Fibroblast of skin of back (primary cell): Measurements from ENCODE around the gene SMARCAL1.
"Not testable (repeated sequence)": the region's sequence is repeated elsewhere in the genome, so short reads cannot be mapped to it uniquely, and the experiment has no call there.

Experiments used
- DNase-seq: peaks from one replicate; pipeline ENCODE4 v3.0.0-alpha.2; 2013

Gene SMARCAL1

DNA sequence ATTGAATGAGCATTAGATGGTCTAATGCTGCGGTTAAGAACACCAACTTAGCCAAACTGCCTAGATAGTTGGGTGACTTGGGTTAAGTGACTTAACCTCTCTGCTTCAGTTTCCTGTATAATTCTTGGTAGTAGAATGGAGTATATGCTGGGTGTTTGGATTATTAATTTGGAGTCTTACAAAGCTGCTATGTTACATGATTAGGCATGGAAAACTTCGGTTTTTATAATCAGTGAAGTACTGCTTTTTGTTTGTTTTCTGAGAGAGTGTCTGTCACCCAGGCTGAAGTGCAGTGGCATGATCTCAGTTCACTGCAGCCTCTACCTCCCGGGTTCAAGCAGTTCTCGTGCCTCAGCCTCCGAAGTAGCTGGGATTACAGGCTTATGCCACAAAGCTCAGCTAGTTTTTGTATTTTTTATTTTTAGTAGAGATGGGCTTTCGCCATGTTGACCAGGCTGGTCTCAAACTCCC, 90.9 kb downstream of the SMARCAL1 start:
- DNase-seq = no peak

DNA sequence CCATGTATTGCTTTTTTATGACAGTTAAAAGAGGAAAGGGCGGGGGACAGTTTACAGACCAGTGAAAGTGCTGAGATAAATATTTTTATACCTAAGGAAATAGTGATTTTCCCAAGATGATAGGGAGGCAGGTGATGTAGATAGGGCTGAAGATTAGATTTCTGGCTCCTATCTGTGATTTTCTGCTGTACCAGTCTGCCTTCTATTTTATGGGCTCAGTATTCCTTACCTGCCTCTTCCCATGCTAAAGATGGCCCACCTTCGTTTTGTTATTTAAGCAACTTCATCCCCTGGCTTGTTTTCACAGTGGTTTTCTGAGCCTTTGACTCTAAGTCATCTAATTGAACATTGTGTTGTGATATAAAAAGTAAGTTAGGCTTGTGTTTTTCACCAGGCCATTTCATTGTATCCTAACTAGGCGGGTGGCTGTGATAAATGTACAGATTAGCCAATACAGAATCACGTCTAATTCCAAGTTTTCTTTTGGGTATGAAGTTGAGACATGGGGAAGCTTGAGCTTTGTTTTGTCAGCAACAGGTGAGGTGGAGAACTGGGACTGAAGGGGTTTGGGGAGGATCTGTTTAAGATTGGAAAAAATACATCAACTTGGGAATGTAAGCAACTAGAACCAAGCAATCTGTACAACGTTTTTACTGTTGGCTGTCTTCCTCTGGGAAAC, 91.6 kb downstream of the SMARCAL1 start:
- no peak for DNase-seq

DNA sequence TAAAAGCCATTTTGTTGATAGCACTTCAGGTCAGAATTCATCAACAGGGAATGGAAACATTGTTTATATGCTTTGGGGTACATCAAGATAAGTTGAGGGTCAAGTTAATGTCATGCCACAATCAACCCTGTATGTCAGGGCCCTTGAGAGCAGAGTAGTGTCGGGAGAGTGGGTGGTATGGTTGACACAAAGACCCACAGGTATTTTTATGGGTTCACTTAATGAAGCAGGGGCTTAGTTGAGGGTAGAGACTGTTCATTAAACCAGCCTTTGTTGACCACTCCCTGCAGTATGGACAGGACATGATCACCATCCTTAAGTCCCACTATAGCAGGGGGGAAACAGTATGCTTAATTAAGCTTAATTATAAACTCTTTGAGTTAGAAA, 92.1 kb downstream of the SMARCAL1 start:
- DNase-seq = no peak

DNA sequence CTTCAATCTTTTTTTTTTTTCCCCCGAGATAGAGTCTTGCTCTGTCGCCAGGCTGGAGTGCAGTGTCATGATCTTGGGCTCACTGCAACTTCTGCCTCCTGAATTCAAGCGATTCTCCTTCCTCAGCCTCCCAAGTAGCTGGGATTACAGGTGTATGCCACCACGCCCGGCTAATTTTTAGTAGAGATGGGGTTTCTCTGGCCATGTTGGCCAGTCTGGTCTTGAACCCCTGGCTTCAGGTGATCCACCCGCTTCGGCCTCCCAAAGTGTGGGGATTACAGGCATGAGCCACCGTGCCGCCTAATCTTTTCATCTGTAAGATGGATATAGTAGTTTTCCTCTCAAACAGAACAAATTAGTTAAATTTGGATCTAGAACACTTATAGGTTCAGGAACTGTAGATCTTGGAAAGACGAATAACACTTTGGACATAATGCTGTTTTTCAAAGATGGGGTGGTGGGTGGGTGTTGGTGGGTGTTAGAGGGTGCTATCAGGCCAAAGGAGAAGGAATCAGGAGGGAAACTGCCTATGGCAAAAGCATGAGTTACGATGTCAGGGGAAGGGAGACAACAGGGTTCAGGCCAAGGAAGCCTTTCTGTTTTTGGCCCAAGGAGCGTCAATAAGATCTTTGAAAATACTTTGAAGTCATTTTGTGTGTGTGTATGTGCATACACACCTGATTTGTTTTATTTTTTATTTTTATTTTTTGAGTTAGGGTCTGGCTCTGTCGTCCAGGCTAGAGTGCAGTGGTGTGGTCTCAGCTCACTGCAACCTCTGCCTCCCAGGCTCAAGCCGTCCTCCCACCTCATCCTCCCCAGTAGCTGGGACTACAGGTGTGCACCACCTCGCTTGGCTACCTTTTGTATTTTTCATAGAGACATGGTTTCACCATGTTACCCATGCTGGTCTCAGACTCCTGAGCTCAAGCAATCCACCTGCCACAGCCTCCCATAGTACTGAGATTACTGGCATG, 93.1 kb downstream of the SMARCAL1 start:
- no peak for DNase-seq

DNA sequence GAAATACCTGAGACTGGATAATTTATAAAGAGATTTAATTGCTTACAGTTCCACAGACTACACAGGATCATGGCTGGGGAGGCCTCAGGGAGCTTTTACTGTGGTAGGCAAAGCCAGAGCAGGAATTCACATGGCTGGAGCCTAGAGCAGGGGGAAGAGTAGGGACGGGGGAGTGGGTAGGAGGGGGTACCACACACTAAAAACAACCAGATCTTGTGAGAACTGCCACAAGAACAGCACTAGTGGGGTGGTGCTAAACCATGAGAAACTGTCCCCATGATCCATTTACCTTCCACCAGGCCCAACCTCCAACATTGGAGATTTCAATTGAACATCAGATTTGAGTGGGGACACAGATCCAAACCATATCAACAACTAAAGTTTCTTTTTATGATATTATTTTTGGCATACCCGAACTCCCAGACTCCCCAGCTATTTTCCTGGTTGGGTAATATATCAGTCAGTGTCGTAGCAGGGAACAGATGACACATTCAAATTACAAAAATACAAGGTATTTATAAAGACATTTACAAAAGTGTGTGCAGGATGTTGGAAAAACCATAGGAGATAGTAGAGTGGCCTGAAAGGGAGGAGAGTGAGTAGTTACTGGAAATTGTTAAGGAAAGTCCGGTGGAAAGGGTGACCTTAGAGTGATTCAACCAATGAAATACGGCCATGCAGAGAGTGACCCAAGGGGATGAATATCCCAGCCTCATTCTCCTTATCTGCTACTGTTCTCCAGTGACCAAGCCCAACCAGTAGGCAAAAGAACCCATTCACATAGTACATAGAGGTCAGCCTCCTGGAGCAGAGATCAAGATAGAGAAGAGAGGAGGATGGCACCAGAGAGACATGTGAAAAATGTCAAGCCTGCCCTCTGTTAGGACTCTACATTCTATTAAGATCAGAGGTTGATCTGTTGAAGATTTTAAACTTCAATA, 95.2 kb downstream of the SMARCAL1 start:
- DNase-seq = no peak

DNA sequence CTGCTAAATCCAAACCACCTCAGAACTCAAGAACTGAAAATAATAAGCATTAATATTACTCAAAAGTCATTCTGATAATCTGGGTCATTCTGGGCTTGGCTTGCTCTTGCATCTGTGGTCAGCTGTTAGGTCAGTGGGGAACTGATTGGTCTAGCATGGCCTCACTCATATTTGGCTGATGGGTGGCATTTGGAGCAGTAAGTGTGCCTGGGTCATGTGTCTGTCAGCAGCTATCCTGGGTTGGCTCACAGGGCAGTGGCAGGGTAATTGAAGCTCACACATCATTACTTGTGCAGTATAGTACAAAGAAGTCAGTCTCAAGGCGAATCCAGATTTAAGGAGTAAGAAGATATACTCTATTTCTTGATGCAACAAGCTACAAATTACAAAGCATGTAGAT, 95.9 kb downstream of the SMARCAL1 start:
- no peak for DNase-seq

DNA sequence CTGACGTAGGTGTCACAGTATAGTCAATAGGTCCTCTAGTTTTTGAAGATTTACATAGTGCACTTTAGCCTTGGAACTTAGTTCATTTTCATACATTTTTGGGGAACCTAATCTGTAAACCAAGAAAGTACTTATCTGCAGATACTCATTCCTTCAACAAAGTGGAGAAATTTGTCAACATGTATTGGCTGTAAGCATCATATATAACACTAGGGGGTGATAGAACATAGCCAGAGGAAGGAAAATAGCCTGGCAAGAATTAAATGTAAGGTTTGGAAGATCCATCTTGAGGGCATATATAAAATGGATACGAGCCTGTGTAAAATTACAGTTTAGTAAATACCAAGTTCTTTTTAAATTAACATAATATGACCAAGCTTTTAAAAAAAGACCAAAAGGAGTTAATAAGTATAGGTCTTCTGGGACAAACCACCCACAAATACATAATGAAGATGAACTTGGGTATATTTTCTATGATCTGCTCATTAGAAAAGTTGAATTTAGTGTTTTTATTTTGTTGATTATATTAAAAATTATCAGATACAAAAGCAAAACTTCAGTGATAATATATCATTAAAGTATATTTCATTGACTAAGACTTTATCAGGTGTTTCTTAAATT, 104.6 kb downstream of the SMARCAL1 start:
- peak; percentile 62 for DNase-seq

DNA sequence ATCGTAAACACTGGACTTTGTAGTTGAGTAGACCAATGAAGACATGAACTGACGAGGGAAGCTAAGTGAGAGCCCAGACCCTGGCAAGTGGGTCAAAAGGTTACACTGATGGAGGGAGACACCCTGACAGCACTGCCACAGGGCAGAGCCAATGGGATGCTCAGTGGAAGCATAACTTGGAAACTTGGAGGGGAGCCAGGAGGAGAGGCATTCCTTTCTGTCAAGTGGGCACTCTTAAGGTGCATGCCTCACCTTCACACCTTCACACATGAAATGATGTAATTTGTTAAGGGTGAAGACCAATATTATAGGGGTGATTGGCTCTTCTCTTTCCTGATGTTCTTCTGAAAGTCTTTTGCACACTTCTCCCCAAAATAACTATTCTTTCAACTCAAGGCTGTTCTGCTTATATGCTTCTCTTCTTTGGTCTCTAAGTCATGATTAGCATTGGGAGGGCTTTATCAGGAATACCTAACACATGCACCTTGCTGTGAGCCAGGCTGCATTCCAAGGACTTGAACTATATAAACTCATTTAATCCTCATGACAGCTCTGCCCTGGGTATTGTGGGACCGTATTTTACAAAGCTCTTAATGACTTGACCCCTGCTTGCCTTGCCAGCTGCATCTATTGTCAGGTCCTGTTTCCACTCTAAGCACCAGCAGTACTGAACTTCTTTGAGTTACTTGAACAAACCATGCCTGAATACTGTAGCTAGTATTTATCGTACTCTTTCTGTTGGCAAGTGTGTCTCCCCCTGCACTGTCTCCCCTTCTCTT, 105.4 kb downstream of the SMARCAL1 start:
- no peak for DNase-seq

DNA sequence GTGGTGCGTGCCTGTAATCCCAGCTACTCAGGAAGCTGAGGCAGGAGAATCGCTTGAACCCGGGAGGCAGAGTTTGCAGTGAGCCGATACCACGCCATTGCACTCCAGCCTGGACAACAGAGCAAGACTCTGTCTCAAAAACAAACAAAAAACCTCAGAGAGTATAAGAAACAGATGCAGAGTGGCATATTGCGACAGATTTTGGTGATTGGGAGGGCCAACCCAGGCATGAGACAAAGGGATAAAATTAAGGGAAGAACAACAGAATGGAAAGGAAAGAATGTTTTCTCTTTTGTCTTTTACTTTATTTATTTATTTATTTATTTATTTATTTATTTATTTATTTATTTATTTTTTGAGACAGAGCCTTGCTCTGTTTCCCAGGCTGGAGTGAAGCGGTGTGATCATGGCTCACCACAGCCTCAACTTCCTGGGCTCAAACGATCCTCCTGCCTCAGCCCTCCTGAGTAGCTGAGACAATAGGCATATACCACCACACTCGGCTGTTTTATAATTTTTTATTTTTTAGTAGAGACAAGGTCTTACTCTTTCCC, 106.4 kb downstream of the SMARCAL1 start:
- DNase-seq = not testable (repeated sequence)

DNA sequence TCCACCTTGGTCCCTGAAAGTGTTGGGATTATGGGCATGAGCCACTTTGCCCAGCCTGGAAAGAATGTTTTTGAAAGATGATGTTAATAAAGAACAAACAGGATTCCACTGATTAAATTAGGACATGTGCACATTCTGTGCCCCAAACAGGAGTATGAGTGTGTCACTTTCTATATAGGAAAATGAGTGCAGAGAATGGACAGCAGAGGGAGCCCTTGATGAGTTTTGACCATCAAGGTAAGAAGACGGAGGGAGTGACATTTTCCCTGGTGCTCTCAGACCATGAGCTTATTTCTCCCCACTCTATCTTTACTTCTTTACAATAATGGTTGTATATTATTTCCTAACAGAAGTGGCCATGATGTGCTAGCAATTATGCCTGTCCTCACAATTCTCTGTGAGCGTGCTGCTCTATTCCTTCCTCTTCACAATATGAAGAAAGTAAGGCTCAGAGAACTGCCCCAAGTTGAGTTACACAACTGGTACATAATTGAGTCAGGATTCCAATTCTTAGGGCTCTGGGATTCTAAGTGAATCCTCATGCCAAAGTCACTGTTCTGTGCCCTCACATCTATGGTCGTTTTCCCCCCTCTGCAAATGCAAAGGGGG, 107.0 kb downstream of the SMARCAL1 start:
- DNase-seq = peak; percentile 81

DNA sequence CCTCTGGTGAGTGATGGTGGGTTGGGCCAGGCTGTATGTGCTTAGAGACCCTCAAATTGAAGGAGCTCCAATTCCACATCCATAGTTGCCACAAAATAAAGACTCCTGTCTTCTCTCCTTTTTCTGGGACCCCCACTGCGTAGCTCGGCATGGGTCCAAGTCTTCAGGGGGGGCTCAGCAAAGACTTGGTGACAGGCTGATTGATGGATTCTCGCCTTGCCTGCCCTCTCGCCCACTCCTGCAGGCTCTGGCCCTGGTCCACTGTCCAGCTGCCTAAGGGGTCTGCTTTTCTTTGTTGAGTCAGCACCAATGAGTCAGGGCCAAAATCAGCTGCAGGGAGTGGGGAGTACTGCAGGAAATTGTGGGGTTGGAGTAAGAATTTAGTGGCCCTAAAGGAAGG, 107.8 kb downstream of the SMARCAL1 start:
- peak; percentile 47 for DNase-seq

DNA sequence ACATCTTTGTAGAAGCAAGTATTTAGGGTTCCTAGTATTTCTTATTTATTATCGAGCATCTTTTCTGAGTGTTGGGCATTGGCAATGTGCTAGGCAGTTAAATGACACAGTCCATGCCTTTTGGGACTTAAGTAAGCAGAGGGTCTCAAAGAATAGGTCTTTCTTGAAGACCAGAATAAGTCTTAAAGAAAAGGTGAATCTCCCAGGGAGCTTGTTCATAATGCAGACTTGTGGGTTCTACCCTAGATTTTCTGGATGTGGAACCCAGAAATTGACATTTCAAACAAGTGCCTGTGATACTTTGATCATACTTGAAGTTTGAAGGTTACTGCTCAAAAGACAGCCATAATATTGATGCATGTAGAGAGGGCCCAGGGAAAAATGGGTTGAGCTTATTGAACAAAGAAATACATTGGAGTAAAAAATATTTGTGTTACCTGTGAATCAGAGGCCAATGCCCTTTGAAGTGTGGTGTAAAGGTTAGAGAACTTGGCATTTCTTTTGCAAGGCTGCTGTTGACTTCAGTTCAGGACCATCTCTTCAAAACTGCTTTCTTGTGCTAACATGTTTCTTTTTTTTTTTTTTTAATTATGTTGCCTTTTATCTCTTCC, 110.7 kb downstream of the SMARCAL1 start:
- DNase-seq = no peak

DNA sequence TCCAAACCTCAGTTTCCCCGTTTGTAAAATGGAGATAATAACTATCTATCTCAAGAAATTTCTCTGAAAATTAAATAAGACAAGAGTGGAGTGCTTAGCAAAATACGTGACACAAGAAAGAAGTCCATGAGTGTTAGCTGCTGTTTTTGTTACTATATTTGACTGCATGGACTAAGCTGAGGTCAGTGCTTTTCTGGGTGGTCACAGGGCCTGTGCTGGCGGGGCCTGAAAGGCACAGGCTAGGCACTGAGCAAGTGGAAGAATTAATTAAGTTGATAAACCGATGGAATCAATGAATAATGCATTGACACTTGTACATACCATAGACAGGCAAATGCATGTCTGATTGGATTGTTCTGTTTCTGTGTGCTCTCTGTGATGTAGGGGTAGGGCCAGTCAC, 113.7 kb downstream of the SMARCAL1 start:
- no peak for DNase-seq

DNA sequence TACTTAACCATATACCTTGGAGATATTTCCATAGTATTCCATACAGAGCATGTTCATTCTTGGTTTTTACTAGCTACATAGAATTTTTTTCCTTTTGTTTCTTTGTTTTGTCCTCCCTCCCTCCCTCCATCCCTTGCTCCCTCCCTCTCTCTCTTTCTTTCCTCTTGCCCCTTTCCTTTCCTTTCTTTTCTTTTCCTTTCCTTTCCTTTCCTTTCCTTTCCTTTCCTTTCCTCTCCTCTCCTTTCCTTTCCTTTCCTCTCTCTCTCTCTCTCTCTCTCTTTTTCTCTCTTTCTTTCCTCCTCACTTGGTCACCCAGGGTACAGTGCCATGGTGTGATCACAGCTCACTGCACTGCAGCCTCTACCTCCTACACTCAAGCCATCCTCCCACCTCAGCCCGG, 114.7 kb downstream of the SMARCAL1 start:
- DNase-seq = no peak

DNA sequence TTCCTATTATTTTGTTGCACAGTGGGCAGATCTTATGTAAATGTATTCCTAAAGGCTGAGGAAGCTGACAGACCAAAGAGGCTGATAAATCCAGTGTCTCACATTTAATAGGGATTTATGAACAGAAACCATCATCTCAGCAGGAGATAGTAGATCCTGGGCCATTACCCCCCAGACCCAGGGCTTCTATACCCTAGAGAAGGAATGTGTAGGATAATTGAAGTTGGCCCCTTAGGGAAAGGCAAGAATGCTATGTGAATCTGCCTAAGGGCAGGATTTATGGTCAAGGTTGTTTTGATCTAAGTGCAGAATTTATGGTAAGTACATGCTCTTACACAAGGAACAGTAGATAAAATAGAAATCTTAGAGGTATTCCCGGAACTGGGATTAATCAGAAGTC, 115.3 kb downstream of the SMARCAL1 start:
- DNase-seq = no peak

DNA sequence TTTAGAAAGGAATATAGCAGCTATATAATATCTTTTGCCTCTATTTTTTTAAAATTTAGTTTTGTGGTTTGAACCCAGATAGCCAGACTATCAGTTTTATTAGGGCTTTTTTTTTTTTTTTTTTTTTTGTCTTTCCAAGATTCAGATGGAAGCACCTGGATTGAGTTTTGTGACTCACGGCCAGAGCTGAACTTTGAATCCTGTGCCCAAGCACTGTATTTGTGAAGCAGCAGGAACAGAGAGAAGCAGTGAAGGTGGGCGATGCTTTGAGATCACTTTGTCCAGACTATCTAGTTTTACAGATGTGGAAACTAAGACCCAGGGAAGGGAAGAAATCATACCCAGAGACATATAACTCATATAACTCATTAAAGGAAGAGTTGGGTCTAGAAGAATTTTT, 120.3 kb downstream of the SMARCAL1 start:
- DNase-seq = no peak
